Measurements from ENCODE around the gene CIDEB.

Gene CIDEB

GRCh38 chr14:24260026-24260779, 47.6 kb downstream of the CIDEB start:
- H3K4me1 ChIP-seq (ENCODE audit: low read length) = no peaks in the 10 kb centered on the region
- no peak overlapping the region for H3K4me3 ChIP-seq (ENCODE audit: low read length)
- DNase-seq = no peak
- H3K79me2 ChIP-seq (ENCODE audit: low read length) = no peaks in the 10 kb centered on the region
- no peak overlapping the region for H3K4me2 ChIP-seq (ENCODE audit: low read depth, low read length)
- no peak overlapping the region for H2AFZ ChIP-seq (ENCODE audit: low read length)
- H3K27ac ChIP-seq (ENCODE audit: low read length) = no peak overlapping the region
- no peak overlapping the region for H3K9ac ChIP-seq (ENCODE audit: low read length)
- H3F3A ChIP-seq (ENCODE audit: insufficient read depth, low read length) = no peaks in the 10 kb centered on the region
- H3K27me3 ChIP-seq (replicated peaks; ENCODE audit: insufficient read depth, low read length) = no peaks in the 10 kb centered on the region
- no peaks in the 10 kb centered on the region for H3K36me3 ChIP-seq (replicated peaks; ENCODE audit: insufficient read depth, low read length)
- no peaks in the 10 kb centered on the region for H4K20me1 ChIP-seq (ENCODE audit: insufficient read depth, low read length)
- no peaks in the 10 kb centered on the region for H3K9me3 ChIP-seq (replicated peaks; ENCODE audit: insufficient read depth, low read length)
- no peak for TF ChIP-seq EZH2phosphoT487 (IDR thresholded peaks at IDR 0.05; ENCODE audit: low read length)
- TF ChIP-seq CTCF (IDR thresholded peaks at IDR 0.05; ENCODE audit: low read length) = no peak
- TF ChIP-seq EZH2 (optimal IDR thresholded peaks at IDR 0.05; ENCODE audit: low read depth, low read length) = no peak
- no peaks in the 10 kb centered on the region for H3K9me2 ChIP-seq (replicated peaks; ENCODE audit: insufficient read depth, low read length)

- H3K79me2 ChIP-seq (ENCODE audit: low read length) = no peaks in the 10 kb centered on the region
- H4K20me1 ChIP-seq (ENCODE audit: insufficient read depth, low read length) = no peaks in the 10 kb centered on the region
- no peaks in the 10 kb centered on the region for H3K9me3 ChIP-seq (replicated peaks; ENCODE audit: insufficient read depth, low read length)
- H3K27me3 ChIP-seq (replicated peaks; ENCODE audit: insufficient read depth, low read length) = no peaks in the 10 kb centered on the region
- no peak for TF ChIP-seq EZH2 (optimal IDR thresholded peaks at IDR 0.05; ENCODE audit: low read depth, low read length)
- TF ChIP-seq CTCF (IDR thresholded peaks at IDR 0.05; ENCODE audit: low read length) = no peak
- no peak for TF ChIP-seq EZH2phosphoT487 (IDR thresholded peaks at IDR 0.05; ENCODE audit: low read length)
- no peaks in the 10 kb centered on the region for H3K4me1 ChIP-seq (ENCODE audit: low read length)
- DNase-seq = no peak
- H3K4me2 ChIP-seq (ENCODE audit: low read depth, low read length) = no peak overlapping the region
- no peak overlapping the region for H3K27ac ChIP-seq (ENCODE audit: low read length)
- no peak overlapping the region for H3K9ac ChIP-seq (ENCODE audit: low read length)
- H2AFZ ChIP-seq (ENCODE audit: low read length) = no peak overlapping the region
- no peaks in the 10 kb centered on the region for H3F3A ChIP-seq (ENCODE audit: insufficient read depth, low read length)
- no peak overlapping the region for H3K4me3 ChIP-seq (ENCODE audit: low read length)
- no peaks in the 10 kb centered on the region for H3K9me2 ChIP-seq (replicated peaks; ENCODE audit: insufficient read depth, low read length)
- H3K36me3 ChIP-seq (replicated peaks; ENCODE audit: insufficient read depth, low read length) = no peaks in the 10 kb centered on the region
Observed at GRCh38 chr14:24259282-24260025, 48.3 kb downstream of the CIDEB start.

GRCh38 chr14:24258548-24259265, 49.1 kb downstream of the CIDEB start:
- no peak overlapping the region for H3K9ac ChIP-seq (ENCODE audit: low read length)
- H3K27ac ChIP-seq (ENCODE audit: low read length) = no peak overlapping the region
- H3K9me2 ChIP-seq (replicated peaks; ENCODE audit: insufficient read depth, low read length) = no peaks in the 10 kb centered on the region
- no peak overlapping the region for H3K4me3 ChIP-seq (ENCODE audit: low read length)
- H3K27me3 ChIP-seq (replicated peaks; ENCODE audit: insufficient read depth, low read length) = no peaks in the 10 kb centered on the region
- H3K36me3 ChIP-seq (replicated peaks; ENCODE audit: insufficient read depth, low read length) = no peaks in the 10 kb centered on the region
- no peaks in the 10 kb centered on the region for H3K79me2 ChIP-seq (ENCODE audit: low read length)
- H3K4me1 ChIP-seq (ENCODE audit: low read length) = no peaks in the 10 kb centered on the region
- TF ChIP-seq EZH2 (optimal IDR thresholded peaks at IDR 0.05; ENCODE audit: low read depth, low read length) = no peak
- TF ChIP-seq EZH2phosphoT487 (IDR thresholded peaks at IDR 0.05; ENCODE audit: low read length) = no peak
- no peak for TF ChIP-seq CTCF (IDR thresholded peaks at IDR 0.05; ENCODE audit: low read length)
- H3K4me2 ChIP-seq (ENCODE audit: low read depth, low read length) = no peak overlapping the region
- H4K20me1 ChIP-seq (ENCODE audit: insufficient read depth, low read length) = no peaks in the 10 kb centered on the region
- no peak overlapping the region for H2AFZ ChIP-seq (ENCODE audit: low read length)
- no peaks in the 10 kb centered on the region for H3F3A ChIP-seq (ENCODE audit: insufficient read depth, low read length)
- H3K9me3 ChIP-seq (replicated peaks; ENCODE audit: insufficient read depth, low read length) = no peaks in the 10 kb centered on the region
- DNase-seq = no peak

All from MM.1S (cell line).